ENCODE measurements around the gene TMCC2. TPM values are rescaled to one million over a fixed set of nuclear protein-coding genes. Genes with fewer than 3 reads are reported as not detected.
A peak's percentile ranks its signal among the peaks of the same experiment; 100 is the strongest.

Gene TMCC2
- polyA plus RNA-seq, 3 donors, result 0.16 to 0.27 TPM; not detected in 1

GRCh38 chr1:205229399-205229871 is 1.7 kb downstream of the TMCC2 start:
- Mint-ChIP-seq H3K9me3 (peaks cover 0 to 14% (median 4%) of the 10 kb centered on the region in 7 donors), H3K27ac (no peak overlapping the region), H3K4me3 (peak overlapping the region; percentile 81 to 96), H3K36me3 (peaks cover 3% of the 10 kb centered on the region in 2 donors), H3K27me3 (ENCODE audit: low read depth in 3 of 3) (peaks cover 46 to 50% (median 47%) of the 10 kb centered on the region in 3 donors), H3K4me1 (peaks cover 35% of the 10 kb centered on the region)
- H3K4me1 ChIP-seq (ENCODE audit: control insufficient read depth in 1 of 2, insufficient read depth in 2 of 2, low read length in 2 of 2), result peaks cover 27% of the 10 kb centered on the region in 2 donors
- H3K4me3 ChIP-seq (replicated peaks in 1 of 3; ENCODE audit: low read depth in 2 of 3, low read length in 3 of 3), result peak overlapping the region in 2 of 3 experiments; percentile 8 to 80
- 4% methylated on average over 4 of the region's 15 CpGs for WGBS (ENCODE audit: insufficient coverage)
- no peaks in the 10 kb centered on the region for H3K79me2 ChIP-seq (ENCODE audit: insufficient read depth, low read length)
- TF ChIP-seq CTCF (IDR thresholded peaks at IDR 0.05), result no peak
- H3K4me2 ChIP-seq (replicated peaks; ENCODE audit: extremely low read depth, low read length, poor library complexity, severe bottlenecking), result peak overlapping the region; percentile 90
- no peak overlapping the region for H3K27ac ChIP-seq (ENCODE audit: low read depth in 1 of 2, low read length in 2 of 2)
- no peak overlapping the region for H3K9ac ChIP-seq (ENCODE audit: insufficient read depth, low read length, poor library complexity, severe bottlenecking)
- intact Hi-C loops (cut with micrococcal nuclease), result no loop called here
- H4K20me1 ChIP-seq (ENCODE audit: insufficient read depth, low read length), result no peaks in the 10 kb centered on the region
- peak in 1 of 3 donors; percentile 15 for DNase-seq
- no peak overlapping the region for H2AFZ ChIP-seq (ENCODE audit: insufficient read depth, low read depth, low read length, poor library complexity, severe bottlenecking)
- H3K9me3 ChIP-seq (replicated peaks in 1 of 2; ENCODE audit: control insufficient read depth in 1 of 2, insufficient read depth in 1 of 2, low read length in 2 of 2), result no peaks in the 10 kb centered on the region
- peaks cover 38 to 55% of the 10 kb centered on the region in 2 donors for H3K27me3 ChIP-seq (ENCODE audit: control insufficient read depth in 2 of 2, insufficient read depth in 2 of 2, low read length in 2 of 2)
- H3K36me3 ChIP-seq (replicated peaks in 1 of 2; ENCODE audit: control insufficient read depth in 1 of 2, insufficient read depth in 2 of 2, low read length in 2 of 2), result no peaks in the 10 kb centered on the region

GRCh38 chr1:205229916-205230700 is 2.4 kb downstream of the TMCC2 start:
- no peak overlapping the region for H3K27ac Mint-ChIP-seq
- no peak overlapping the region for H3K4me3 ChIP-seq (replicated peaks in 1 of 3; ENCODE audit: low read depth in 2 of 3, low read length in 3 of 3)
- peaks cover 37 to 52% of the 10 kb centered on the region in 2 donors for H3K27me3 ChIP-seq (ENCODE audit: control insufficient read depth in 2 of 2, insufficient read depth in 2 of 2, low read length in 2 of 2)
- no peaks in the 10 kb centered on the region for H3K9me3 ChIP-seq (replicated peaks in 1 of 2; ENCODE audit: control insufficient read depth in 1 of 2, insufficient read depth in 1 of 2, low read length in 2 of 2)
- no peaks in the 10 kb centered on the region for H3K79me2 ChIP-seq (ENCODE audit: insufficient read depth, low read length)
- peak in 1 of 3 donors; percentile 29 for DNase-seq
- peaks cover 46 to 50% (median 47%) of the 10 kb centered on the region in 3 donors for H3K27me3 Mint-ChIP-seq (ENCODE audit: low read depth in 3 of 3)
- TF ChIP-seq CTCF (IDR thresholded peaks at IDR 0.05), result no peak
- intact Hi-C loops (cut with micrococcal nuclease), result no loop called here
- H3K4me1 ChIP-seq (ENCODE audit: control insufficient read depth in 1 of 2, insufficient read depth in 2 of 2, low read length in 2 of 2), result peaks cover 27% of the 10 kb centered on the region in 2 donors
- H2AFZ ChIP-seq (ENCODE audit: insufficient read depth, low read depth, low read length, poor library complexity, severe bottlenecking), result no peak overlapping the region
- H3K36me3 ChIP-seq (replicated peaks in 1 of 2; ENCODE audit: control insufficient read depth in 1 of 2, insufficient read depth in 2 of 2, low read length in 2 of 2), result no peaks in the 10 kb centered on the region
- H3K4me3 Mint-ChIP-seq, result peak overlapping the region; percentile 81 to 96
- H3K9me3 Mint-ChIP-seq, result peaks cover 0 to 14% (median 4%) of the 10 kb centered on the region in 7 donors
- no peak overlapping the region for H3K27ac ChIP-seq (ENCODE audit: low read depth in 1 of 2, low read length in 2 of 2)
- H4K20me1 ChIP-seq (ENCODE audit: insufficient read depth, low read length), result no peaks in the 10 kb centered on the region
- H3K36me3 Mint-ChIP-seq, result peaks cover 3% of the 10 kb centered on the region in 2 donors
- no peak overlapping the region for H3K9ac ChIP-seq (ENCODE audit: insufficient read depth, low read length, poor library complexity, severe bottlenecking)
- peaks cover 35% of the 10 kb centered on the region for H3K4me1 Mint-ChIP-seq
- 27% methylated on average over 10 of the region's 10 CpGs for WGBS (ENCODE audit: insufficient coverage)
- no peak overlapping the region for H3K4me2 ChIP-seq (replicated peaks; ENCODE audit: extremely low read depth, low read length, poor library complexity, severe bottlenecking)
